HTERT RPE-1 (cell line): ENCODE measurements around the gene LOXHD1.

Source experiments
- in situ Hi-C: fragments of 300-500 bp; cut with MboI; formaldehyde crosslinking; loops from 4 replicates; pipeline ENCODE4 v1.14.3; 2020; ENCODE audit warnings: low sequenced_read_pairs

Gene LOXHD1

GRCh38 chr18:46672062-46672970 lies 15.3 kb upstream of the LOXHD1 start:
- in situ Hi-C loops: no loop called here

GRCh38 chr18:46668694-46669093 lies 11.7 kb upstream of the LOXHD1 start:
- in situ Hi-C loops: no loop called here

GRCh38 chr18:46668135-46668534 lies 11.1 kb upstream of the LOXHD1 start:
- in situ Hi-C loops: no loop called here

GRCh38 chr18:46663539-46663938 lies 6.5 kb upstream of the LOXHD1 start:
- in situ Hi-C loops: no loop called here

GRCh38 chr18:46660957-46661749 lies 4.1 kb upstream of the LOXHD1 start:
- in situ Hi-C loops: no loop called here

- in situ Hi-C loops: no loop called here
Measured at GRCh38 chr18:46659484-46659883, 2.5 kb upstream of the LOXHD1 start.

GRCh38 chr18:46656326-46657114 lies 500 bp downstream of the LOXHD1 start:
- in situ Hi-C loops: no loop called here

- in situ Hi-C loops: no loop called here
Measured at GRCh38 chr18:46652372-46652771, 4.6 kb downstream of the LOXHD1 start.

- in situ Hi-C loops: no loop called here
Measured at GRCh38 chr18:46650681-46651080, 6.3 kb downstream of the LOXHD1 start.

- in situ Hi-C loops: no loop called here
Measured at GRCh38 chr18:46649071-46649862, 7.8 kb downstream of the LOXHD1 start.

GRCh38 chr18:46646468-46646867 lies 10.6 kb downstream of the LOXHD1 start:
- in situ Hi-C loops: no loop called here

GRCh38 chr18:46642561-46642960 lies 14.5 kb downstream of the LOXHD1 start:
- in situ Hi-C loops: no loop called here

GRCh38 chr18:46641917-46642316 lies 15.1 kb downstream of the LOXHD1 start:
- in situ Hi-C loops: no loop called here

- in situ Hi-C loops: no loop called here
Measured at GRCh38 chr18:46639386-46639785, 17.6 kb downstream of the LOXHD1 start.

GRCh38 chr18:46636040-46636630 lies 20.9 kb downstream of the LOXHD1 start:
- in situ Hi-C loops: no loop called here

GRCh38 chr18:46632401-46633071 lies 24.5 kb downstream of the LOXHD1 start:
- in situ Hi-C loops: no loop called here

GRCh38 chr18:46630991-46631390 lies 26.0 kb downstream of the LOXHD1 start:
- in situ Hi-C loops: no loop called here

- in situ Hi-C loops: no loop called here
Measured at GRCh38 chr18:46630160-46630559, 26.9 kb downstream of the LOXHD1 start.

- in situ Hi-C loops: no loop called here
Measured at GRCh38 chr18:46629361-46629760, 27.7 kb downstream of the LOXHD1 start.
